Activated T-cell treated with anti-CD3 and anti-CD28 coated beads for 1 hour (primary cell): ENCODE data around the gene NXF3.
"Not testable (repeated sequence)": the region's sequence is repeated elsewhere in the genome, so short reads cannot be mapped to it uniquely, and the experiment has no call there.

ENCODE experiments used
- DNase-seq: peaks from one replicate; pipeline ENCODE4 v3.0.0-alpha.2; 2020; ENCODE audit warnings: low read depth

NXF3 gene, protein sequence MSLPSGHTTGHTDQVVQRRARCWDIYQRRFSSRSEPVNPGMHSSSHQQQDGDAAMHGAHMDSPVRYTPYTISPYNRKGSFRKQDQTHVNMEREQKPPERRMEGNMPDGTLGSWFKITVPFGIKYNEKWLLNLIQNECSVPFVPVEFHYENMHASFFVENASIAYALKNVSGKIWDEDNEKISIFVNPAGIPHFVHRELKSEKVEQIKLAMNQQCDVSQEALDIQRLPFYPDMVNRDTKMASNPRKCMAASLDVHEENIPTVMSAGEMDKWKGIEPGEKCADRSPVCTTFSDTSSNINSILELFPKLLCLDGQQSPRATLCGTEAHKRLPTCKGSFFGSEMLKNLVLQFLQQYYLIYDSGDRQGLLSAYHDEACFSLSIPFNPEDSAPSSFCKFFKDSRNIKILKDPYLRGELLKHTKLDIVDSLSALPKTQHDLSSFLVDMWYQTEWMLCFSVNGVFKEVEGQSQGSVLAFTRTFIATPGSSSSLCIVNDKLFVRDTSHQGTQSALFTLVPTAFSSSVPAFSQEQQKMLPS

DNA sequence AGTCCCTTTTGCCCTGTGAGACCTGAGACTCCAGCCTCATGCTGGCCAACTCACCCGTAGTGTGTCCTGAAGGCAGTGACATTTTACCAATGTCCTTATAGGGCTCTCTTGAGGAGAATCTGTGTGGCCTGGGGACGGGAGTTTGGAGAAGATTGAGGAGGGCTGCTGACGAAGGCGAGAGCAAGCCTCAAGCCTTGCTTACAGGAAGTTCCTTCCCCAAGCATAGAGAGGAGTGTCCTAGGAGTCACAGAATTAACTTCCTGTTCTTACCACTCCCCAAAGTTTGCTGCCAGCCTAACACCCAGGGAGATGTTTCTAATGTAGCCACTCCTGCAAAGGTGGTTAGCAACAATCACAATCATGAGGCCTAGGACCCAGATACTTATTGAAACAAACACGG lies at the start of gene NXF3:
TSS of gene NXF3 (minus strand) at position 202 of the 400 bp plus-strand sequence. CDS start at position 82, 120 bp downstream.
- no peak for DNase-seq

DNA sequence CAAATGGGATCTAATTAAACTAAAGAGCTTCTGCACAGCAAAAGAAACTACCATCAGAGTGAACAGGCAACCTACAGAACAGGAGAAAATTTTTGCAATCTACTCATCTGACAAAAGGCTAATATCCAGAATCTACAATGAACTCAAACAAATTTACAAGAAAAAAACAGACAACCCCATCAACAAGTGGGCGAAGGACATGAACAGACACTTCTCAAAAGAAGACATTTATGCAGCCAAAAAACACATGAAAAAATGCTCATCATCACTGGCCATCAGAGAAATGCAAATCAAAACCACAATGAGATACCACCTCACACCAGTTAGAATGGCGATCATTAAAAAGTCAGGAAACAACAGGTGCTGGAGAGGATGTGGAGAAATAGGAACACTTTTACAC lies 43.6 kb upstream of the NXF3 start:
- not testable (repeated sequence) for DNase-seq

DNA sequence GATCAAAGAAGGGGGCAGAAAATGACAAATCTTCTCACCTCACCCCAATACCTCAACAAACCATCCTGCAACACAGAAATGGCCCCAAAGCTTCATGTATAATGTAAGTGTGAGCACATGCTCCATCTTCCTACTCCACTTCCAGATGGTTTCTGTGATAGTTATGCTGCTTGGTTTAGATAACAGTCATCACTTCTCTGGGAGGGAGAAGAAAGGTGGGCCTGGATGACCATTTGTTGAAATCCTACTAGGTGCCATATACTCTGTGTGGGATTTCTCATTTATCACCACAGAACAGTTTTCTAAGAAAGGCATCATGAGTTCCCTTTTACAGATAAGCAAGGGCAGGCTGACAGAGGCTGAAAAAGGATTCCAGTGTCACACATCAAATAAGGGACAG lies 31.3 kb upstream of the NXF3 start:
- DNase-seq: no peak

DNA sequence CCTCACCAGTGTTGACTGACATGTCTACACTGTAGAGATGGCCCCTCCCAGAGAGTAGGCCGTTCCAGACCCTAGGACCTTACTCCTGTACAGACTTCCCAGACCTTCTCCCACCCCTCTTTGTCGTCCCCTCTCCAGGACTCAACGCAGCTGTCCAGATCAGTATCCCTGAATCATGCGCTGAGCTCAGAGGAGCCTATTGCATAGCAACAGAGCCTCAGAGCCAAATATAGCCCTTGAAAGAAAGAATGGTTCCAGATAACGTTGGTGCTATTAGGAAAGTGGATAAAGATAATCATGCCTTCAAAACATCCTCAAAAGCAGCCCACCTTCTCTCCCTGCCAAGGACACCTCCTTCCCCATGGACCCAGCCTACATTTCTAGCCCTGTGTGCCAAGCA lies 27.8 kb upstream of the NXF3 start:
- DNase-seq: no peak

DNA sequence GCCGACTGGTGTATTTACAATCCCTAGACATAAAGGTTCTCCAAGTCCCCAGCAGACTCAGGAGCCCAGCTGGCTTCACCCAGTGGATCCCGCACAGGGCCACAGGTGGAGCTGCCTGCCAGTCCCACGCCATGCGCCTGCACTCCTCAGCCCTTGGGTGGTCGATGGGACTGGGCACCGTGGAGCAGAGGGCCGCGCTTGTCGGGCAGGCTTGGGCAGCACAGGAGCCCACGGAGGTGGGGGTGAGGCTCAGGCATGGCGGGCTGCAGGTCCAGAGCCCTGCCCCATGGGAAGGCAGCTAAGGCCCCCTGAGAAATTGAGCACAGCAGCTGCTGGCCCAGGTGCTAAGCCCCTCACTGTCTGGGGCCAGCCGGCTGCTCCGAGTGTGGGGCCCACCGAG lies 24.0 kb upstream of the NXF3 start:
- not testable (repeated sequence) for DNase-seq

DNA sequence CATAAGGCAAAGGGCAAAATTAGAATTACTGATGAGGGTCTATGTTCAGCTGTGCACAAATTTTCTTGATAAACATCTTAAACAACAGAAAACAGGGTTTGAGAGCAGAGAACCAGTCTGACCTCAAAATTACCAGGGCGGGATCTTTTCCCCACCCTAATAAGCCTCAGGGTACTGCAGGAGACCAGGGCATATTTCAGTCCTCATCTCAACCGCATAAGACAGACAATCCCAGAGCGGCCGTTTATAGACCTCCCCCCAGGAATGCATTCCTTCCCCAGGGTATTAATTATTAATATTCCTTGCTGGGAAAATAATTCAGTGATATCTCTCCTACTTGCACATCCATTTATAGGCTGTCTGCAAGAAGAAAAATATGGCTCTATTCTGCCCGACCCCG lies 16.6 kb upstream of the NXF3 start:
- not testable (repeated sequence) for DNase-seq

DNA sequence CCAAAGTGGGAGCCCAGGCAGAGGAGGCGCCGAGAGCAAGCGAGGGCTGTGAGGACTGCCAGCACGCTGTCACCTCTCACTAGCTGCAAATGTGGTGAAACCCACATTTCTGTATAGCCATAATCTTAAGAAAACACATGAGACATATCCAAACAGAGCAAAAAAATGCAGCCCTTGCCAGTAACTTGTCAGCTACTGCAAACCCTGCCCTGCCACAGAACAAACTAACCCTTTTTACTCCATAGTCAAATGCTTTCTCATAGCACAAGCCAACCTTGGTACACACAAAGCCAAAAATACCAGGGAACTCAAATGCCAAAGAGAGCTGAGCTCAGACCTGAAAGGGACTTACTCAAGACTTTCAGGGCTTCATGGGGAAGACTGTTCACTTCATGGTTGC lies 14.9 kb upstream of the NXF3 start:
- DNase-seq: no peak

DNA sequence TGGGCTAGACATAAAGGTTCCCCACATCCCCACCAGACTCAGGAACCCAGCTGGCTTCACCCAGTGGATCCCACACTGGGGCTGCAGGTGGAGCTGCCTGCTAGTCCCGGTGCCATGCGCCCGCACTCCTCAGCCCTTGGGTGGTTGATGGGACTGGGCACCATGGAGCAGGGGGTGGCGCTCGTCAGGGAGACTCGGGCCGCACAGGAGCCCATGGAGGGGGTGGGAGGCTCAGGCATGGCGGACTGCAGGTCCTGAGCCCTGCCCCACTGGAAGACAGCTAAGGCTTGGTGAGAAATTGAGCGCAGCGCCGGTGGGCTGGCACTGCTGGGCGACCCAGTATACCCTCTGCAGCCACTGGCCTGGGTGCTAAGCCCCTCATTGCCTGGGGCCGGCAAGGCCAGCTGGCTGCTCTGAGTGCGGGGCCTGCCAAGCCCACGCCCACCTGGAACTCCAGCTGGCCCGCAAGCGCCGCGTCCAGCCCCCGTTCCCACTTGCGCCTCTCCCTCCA lies 14.3 kb upstream of the NXF3 start:
- DNase-seq: not testable (repeated sequence)

DNA sequence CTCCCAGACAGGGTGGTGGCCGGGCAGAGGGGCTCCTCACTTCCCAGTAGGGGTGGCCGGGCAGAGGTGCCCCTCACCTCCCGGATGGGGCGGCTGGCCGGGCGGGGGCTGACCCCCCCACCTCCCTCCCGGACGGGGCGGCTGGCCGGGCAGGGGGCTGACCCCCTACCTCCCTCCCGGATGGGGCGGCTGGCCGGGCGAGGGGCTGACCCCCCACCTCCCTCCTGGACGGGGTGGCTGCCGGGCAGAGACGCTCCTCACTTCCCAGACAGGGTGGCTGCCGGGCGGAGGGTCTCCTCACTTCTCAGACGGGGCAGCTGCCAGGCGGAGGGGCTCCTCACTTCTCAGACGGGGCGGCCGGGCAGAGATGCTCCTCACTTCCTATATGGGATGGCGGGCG lies 11.4 kb upstream of the NXF3 start:
- DNase-seq: not testable (repeated sequence)

DNA sequence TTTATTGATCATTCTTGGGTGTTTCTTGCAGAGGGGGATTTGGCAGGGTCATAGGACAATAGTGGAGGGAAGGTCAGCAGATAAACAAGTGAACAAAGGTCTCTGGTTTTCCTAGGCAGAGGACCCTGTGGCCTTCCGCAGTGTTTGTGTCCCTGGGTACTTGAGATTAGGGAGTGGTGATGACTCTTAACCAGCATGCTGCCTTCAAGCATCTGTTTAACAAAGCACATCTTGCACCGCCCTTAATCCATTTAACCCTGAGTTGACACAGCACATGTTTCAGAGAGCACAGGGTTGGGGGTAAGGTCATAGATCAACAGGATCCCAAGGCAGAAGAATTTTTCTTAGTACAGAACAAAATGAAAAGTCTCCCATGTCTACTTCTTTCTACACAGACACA lies 10.9 kb upstream of the NXF3 start:
- DNase-seq: not testable (repeated sequence)

DNA sequence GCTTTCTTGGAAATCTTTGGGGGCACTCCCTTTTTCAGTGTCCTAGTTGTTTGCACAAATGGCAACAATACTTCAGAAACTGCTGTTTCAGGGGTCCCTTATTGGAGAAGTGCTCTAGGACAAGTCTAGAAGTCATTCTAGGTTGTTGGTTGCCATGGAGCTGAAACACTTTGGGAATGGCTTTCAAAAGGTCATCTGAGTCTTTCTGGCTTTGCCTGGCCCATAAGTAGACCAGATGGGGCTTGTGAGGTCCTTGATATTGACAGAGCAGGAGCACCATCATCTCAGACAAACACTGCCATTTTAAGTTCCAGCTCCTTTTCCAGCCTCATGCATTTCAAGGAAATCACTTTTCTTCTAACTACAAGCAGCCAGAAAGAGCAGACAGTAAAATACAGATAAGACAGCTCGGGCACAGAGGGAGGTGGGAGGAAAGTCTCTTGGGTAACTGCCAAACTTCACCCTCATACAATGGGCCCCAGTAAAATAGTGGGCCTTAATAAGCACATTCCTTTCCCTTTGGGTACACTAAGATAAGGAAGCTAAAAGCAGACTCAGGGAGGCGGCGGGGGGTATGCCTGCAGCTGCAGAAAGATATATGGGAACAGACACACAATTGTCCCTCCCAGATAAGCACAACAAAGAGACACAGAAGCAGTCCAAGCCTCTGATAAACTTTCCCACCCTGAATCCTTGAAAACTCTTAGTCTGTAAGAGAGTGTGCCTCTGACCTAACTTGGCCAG lies 8.5 kb upstream of the NXF3 start:
- DNase-seq: no peak

DNA sequence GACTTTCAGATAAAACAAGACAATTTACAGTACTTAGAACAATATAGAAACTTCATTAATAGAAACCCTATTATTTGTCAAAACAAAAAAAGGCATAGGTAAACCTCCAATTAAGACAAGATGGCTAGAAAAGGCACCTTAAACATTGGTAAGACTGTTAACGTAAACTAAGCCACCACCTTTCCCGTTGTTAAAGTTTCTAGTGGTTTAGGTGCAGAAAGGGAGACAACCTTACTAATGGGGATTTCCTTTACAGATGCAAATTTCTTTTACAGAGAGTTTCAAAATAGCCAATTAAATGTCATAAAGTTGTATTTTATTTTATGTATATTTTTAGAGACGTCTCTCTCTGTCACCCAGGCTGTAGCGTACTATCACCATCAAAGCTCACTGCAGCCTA lies 7.5 kb upstream of the NXF3 start:
- no peak for DNase-seq

DNA sequence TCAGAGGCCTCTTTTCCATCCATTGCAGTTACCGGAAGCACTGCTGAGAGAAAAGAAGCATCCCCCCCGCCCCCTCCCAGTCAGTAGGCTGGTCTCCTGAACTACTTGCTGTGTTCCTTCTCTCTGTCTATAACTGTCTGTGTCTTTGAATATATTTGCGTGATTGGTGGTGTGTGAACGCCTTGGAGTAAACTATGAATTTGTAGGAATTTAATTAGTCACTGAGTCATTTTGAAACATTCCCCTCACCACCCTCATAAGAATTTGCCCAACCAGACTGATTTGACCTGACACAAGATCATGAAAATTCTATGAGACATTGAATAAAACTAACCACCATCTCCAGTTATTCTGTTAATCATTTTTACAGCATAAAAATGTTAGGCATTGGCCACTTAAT lies 6.7 kb upstream of the NXF3 start:
- no peak for DNase-seq

DNA sequence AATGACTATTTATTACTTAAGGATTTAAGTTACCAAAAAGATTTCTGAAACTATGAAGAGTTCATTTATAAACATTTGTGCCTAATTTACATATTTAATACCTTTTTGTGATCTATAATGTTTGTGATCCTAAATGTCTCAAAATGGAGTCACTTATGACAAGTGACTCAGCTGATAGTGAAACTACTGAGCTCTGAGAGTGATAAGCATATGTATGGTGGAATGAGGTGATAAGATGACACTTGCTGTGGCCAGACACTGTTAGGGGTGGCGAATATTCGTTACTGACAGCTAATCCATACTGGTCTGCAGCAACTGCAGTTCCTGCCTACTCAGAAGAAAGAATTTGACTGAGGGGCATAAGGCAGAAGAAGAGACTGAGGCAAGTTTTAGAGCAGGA lies 5.5 kb upstream of the NXF3 start:
- DNase-seq: no peak

DNA sequence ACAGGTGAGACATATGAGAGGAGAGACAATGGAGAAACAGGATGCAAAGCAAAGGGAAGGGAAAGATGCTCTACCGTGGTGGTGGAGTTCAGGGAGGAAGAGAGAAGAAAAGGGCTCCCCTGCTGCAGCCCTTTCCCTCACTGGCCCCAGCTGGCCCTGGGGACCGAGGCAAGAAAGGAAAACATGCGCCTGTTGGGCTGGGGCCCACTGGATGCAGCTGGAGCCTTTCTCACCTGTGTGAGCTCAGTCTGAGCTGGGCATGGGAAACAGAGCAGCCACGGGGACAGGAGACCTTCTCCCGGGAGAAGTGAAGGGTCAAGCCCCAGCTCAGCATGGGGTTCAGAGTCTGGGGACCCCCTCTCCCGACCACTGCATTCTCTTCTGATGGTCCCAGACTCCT lies 11.9 kb downstream of the NXF3 start:
- DNase-seq: no peak

DNA sequence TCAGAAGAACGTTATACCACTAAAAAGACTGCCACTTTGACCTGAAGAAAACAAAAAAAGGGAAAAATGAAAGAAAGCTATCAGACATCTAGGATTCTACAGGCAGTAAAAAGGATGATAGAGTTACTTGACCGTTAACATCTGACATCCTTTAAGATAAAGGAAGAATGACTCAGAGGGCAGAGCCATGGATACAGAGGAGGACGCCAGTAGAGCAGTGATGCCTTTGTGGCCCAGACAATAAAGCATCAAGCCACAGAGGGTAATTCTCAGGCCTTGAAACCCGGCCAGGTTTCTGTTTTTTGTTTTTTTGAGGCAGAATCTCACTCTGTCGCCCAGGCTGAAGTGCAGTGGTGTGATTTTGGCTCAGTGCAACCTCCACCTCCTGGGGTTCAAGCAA lies 19.5 kb downstream of the NXF3 start:
- no peak for DNase-seq

DNA sequence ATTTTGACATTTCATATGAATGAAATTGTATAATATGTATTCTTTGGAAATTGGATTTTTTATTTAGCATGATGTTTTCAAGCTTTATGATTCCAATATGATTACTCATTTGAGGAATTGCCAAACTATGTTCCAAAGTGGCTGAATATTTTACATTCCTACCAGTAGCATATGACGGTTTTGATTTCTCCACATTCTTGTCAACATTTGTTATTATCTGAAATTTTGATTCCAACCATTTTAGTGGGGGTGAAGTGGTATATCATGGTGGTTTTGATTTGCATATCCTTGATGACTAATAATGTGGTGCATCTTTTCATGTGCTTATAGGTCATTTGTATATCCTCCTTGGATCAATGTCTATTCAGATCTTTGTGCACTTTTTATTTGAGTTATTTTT lies 26.3 kb downstream of the NXF3 start:
- no peak for DNase-seq

DNA sequence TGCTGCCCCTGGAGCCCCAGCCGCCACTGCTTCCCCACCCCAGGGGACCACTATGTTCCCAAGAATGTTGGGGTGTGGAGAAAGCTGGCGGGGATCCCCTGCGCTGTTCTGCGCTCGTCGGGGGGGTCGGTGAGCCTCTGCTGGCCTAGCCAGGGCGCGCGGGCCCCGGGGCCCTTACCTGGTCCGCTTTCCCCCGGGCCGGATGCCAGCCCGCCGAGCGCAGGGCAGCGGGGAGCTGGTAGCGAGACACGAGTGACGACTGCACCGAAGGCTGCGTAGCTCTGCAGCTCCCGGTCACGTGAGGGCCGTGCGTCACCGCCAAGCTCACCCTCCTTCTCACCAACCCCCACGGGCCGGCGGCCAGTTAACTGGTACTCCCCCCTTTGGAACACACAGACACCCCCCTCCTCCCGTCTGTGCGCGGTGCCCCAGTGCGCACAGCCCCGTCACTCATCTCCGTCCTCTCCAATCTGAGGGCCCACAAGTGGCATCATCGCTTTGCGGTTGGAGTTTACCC lies 29.0 kb downstream of the NXF3 start, which contains the start of gene BEX1:
TSS of gene BEX1 (minus strand) at position 254 of the 517 bp plus-strand sequence. CDS start 897 bp downstream, outside the sequence.
- no peak for DNase-seq

DNA sequence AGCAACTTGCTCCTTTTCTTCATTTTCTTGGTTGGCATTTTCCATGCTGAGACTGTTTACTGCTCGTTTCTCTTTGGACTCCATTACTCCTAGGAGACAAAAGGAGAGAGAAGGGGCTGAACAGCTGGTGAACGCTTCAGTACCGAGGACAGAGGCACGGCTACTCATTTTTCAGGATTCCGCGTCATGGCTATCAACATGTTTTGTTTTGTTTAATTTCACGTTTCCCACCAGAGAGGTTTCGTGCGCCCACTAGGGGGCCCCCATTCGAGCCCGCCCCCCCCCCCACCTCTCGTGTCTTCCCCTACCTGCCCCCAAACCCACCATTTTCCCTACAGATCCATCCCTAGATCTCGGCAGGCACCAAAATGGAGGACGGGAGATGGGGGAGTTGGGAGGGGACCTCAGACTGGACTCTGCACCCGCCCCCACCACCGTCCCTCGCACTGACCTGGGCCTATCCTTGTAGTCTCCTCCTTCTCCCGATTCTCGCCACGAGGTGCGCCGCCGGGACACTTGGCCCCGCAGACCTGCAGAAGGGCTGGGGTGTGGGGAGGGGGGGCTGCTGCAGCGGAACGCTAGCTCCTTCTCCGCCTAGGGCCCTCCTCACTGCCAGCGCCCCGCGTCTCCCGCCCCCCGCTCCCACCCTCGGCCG lies 29.6 kb downstream of the NXF3 start:
- DNase-seq: no peak

DNA sequence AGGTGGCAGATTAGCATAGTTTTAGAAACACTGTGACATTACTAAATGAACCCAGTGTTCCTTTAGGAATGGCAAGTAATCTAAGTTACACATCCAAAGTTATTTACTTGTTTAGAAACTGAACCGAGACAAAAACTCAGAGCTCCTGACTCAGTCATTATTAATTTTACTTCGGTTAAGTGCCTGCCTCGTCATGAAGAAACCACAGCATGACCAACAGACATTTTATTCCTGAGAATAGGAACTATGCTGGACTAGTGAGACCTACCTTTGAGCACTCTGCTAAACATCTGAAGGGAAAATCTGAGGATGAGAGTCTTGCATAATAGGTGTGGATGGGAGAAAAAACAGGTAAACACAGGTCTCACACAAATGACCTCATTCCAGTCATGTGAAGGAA lies 31.5 kb downstream of the NXF3 start:
- DNase-seq: no peak

DNA sequence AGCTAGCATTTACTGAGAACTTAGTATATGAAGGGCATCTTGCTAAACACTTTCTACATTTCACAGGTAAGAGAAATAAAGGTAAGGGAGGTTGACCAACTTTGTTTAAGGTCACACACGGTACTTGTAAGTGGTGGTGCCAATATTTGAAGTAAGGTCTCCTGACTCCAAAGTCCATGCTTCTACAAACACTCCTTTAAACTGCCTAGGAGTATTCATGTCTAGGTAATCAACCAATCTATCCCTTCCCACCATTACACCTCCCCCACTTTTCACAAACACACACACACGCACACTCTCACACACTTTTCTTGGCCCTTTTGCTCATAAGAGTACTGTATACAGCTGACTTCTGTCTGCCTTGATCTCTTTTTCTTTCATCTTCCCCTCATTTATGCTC lies 36.0 kb downstream of the NXF3 start:
- DNase-seq: no peak

DNA sequence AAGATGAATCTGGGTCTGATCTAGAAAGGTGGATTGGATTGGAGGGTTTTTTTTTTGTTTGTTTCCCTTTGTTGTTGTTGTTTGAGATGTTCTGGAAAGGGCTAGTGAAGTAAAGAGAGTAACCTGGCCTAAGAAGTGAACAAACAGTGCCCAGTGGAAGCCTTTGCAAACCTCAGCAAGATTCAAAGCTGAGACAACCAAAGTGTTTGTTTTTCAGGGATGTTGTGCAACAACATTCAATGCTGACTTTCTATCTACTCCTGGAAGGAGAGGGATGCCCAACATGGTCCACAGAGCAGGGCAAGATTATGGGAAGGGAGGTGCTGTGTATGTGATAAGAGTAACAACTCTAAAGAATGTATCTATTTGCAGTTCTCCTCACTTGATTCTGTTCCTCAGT lies 40.3 kb downstream of the NXF3 start:
- DNase-seq: no peak
